RWPE1 (cell line): ENCODE results near the gene TANC1.
A peak's percentile ranks its signal among the peaks of the same experiment; 100 is the strongest.

Experiments
- CTCF ChIA-PET: fragments of 350-600 bp; sonication (Branson Sonifier 250); formaldehyde crosslinking; extraction: SDS; loops from one replicate; lab custom pipeline; 2021; lab: Yijun Ruan, JAX
- POLR2A ChIA-PET: fragments of 400-600 bp; formaldehyde crosslinking; extraction: SDS; loops from one replicate; lab custom pipeline; 2020; ENCODE audit warnings: antibody characterized with exemption; ENCODE audit not compliant: low non-redundant PET; lab: Yijun Ruan, JAX
- DNase-seq: peaks from one replicate; pipeline ENCODE4 v3.0.0; 2012; ENCODE audit warnings: low spot score
- H3K27ac ChIP-seq: fragments of 450-650 bp; 2 replicates; pipeline ENCODE4 v1.5.1; 2017
- TF ChIP-seq, protein P1 (sequence below): fragments of 450-650 bp; conservative IDR thresholded peaks from 2 replicates; pipeline ENCODE4 v1.5.1; 2017; ENCODE audit warnings: low read depth, mild to moderate bottlenecking

TANC1 gene

DNA sequence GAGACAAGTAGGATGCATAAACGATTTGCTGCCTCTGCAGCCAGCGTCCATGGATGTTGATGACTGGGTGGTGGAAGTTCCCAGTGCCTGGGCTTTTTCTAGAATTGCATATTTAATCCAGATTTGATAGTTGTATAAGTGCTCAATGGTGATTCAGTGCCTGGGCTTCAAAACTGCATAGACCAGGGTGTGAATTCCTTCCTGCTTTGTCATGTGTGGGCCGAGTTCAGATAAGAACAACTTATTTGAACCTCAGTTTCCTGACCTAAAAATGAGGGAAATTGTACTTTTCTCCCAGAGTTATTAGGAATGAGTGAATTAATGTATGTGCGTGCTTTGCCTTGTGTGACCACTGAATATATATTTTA lies 163.5 kb downstream of the TANC1 start:
- TF ChIP-seq, protein P1, sequence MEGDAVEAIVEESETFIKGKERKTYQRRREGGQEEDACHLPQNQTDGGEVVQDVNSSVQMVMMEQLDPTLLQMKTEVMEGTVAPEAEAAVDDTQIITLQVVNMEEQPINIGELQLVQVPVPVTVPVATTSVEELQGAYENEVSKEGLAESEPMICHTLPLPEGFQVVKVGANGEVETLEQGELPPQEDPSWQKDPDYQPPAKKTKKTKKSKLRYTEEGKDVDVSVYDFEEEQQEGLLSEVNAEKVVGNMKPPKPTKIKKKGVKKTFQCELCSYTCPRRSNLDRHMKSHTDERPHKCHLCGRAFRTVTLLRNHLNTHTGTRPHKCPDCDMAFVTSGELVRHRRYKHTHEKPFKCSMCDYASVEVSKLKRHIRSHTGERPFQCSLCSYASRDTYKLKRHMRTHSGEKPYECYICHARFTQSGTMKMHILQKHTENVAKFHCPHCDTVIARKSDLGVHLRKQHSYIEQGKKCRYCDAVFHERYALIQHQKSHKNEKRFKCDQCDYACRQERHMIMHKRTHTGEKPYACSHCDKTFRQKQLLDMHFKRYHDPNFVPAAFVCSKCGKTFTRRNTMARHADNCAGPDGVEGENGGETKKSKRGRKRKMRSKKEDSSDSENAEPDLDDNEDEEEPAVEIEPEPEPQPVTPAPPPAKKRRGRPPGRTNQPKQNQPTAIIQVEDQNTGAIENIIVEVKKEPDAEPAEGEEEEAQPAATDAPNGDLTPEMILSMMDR = no peak
- ChIA-PET CTCF (no interaction called here), POLR2A (no interaction called here)
- DNase-seq = peak; percentile 73
- H3K27ac ChIP-seq = no peak overlapping the region

DNA sequence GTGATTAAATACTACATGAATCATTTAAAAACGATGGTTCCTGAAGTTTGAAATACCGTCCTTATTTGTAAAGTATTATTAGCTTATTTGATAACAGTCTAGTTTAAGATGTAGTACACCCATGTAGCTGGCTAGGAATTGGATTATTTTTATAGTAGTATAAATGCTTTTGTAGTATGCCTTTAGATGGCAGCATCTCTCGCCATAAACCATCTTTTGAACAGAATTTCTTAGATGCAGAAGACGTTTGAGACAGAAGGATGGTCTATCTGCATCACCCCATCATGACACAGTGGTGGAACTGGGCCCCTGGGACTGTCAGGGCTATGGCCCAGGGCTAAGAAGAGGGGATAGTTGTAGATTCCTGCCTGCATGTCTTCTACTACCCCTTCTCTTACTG lies 165.4 kb downstream of the TANC1 start:
- TF ChIP-seq, protein P1 = no peak
- ChIA-PET POLR2A (no interaction called here), CTCF (interaction anchor here (0.6 kb wide), 1 partner anchor 26 kb away, joined by 6 read pairs; no protein-coding TSS in a partner anchor)
- no peak for DNase-seq
- H3K27ac ChIP-seq = no peak overlapping the region

DNA sequence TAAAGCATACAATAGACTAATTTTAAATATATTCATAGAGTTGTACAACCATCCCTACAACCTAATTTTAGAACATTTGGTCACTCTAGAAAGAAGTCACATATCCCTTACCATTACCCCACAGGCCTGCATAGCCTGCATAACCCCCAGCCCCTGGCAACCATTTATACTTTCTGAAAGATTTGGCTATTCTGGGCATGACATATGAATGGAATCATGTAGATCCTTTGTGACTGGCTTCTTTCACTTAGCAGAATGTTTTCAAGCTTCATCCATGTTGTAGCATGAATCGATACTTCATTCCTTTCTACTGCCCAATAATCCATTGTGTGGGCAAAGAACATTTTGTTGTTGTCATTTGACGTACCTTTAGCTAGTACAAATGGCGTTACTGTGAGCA lies 166.5 kb downstream of the TANC1 start:
- POLR2A ChIA-PET = no interaction called here

DNA sequence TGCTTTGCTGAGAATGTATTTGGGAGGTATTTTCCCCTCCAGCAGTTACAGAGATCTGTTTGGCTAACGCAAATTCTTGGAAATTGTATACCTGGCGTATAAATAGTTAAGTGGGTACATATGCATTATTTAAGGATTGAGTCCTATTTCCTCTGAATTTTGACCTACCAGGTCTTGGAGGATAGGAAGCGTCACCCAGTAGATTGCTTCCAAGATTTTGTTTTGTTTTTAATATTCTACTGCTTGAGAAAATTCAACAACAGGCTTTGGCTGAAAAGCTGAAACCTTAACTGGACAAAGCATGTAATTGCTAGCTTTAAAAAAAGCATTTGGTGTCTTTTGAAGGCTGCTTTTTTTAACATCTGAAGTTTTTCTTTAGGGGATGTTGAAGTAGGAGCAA lies 168.0 kb downstream of the TANC1 start:
- DNase-seq = no peak
- CTCF ChIA-PET = interaction anchor here (0.6 kb wide), 1 partner anchor 43 kb away, joined by 5 read pairs; no protein-coding TSS in a partner anchor
- TF ChIP-seq, protein P1 = no peak
- no peak overlapping the region for H3K27ac ChIP-seq
- POLR2A ChIA-PET = no interaction called here

More for the DNA sequence above, 166.5 kb downstream of the TANC1 start:
- DNase-seq = no peak
- TF ChIP-seq, protein P1 = no peak
- no peak overlapping the region; the same call in 1 of the 2 replicates for H3K27ac ChIP-seq
- CTCF ChIA-PET = no interaction called here

DNA sequence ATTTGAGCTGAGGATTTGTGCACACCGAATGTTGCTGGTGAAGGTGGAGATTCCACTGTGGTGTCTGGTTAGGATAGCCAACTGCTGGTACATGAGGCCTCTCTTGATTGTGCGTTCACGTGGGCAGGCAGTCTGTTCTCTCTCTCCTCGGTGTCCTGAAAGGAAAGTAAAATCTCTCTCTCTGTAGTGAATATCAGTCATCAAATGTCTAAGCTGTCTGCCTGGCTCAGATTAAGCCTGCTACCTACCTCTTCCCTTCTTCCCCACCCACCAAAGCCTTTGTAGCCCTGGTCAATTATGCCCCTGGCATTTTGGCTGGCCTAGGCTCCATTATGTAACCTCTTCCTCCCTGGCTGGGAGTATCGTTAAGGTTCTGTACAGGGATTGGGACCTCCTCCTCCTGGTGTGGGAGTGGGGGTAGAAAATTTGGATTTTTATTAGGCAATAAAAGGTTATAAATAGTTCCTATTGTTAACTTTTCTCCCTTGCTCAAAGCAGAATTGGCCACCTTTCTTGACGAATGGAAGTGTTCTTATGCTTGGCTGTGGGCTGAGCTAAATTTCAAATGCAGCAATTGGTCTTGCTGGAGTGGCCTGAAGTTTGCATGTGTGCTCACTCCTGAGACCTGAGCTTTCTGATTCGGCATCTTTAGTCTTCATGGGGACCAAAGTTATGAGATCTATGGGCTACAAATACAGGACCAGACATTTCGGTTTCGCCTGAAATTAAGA lies 169.2 kb downstream of the TANC1 start:
- POLR2A ChIA-PET = no interaction called here
- TF ChIP-seq, protein P1 = no peak
- DNase-seq = no peak
- H3K27ac ChIP-seq = peak overlapping the region; percentile 70
- CTCF ChIA-PET = interaction anchor here (0.6 kb wide), 2 partner anchors 14 to 67 kb away, joined by 4 read pairs; no protein-coding TSS in a partner anchor

DNA sequence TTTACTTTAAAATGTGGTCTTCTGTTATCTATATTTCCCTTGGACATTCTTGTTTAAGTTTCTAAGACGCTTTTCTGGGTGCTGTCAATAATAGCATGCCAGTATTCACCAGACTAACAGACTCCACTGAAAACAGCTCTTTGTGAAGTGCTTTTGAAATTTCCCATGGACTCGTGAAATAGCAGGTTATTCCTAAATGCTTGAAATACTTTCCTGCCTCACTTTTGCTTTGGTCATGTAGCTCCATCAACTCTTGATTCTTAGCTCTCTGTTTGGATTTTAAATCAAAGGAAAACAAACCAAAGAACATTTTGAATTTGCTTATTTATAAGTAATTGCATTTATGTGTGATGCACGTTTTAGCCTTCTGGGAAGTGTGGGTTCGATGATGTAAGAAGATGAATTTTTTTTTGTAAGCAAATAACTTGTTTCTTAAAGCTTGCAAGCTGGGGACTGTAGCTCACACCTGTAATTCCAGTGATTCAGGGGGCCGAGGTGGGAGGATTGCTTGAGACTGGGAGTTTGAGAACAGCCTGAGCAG lies 170.3 kb downstream of the TANC1 start:
- no peak for DNase-seq
- TF ChIP-seq, protein P1 = no peak
- POLR2A ChIA-PET = no interaction called here
- no peak overlapping the region for H3K27ac ChIP-seq
- CTCF ChIA-PET = no interaction called here
